ENCODE data around the gene CFAP54. TPM values are rescaled to one million over a fixed set of nuclear protein-coding genes. Genes with fewer than 3 reads are reported as not detected.

CFAP54 gene
- total RNA-seq, 2 donors from 2014 or later: 0.28 TPM; not detected in 1

DNA sequence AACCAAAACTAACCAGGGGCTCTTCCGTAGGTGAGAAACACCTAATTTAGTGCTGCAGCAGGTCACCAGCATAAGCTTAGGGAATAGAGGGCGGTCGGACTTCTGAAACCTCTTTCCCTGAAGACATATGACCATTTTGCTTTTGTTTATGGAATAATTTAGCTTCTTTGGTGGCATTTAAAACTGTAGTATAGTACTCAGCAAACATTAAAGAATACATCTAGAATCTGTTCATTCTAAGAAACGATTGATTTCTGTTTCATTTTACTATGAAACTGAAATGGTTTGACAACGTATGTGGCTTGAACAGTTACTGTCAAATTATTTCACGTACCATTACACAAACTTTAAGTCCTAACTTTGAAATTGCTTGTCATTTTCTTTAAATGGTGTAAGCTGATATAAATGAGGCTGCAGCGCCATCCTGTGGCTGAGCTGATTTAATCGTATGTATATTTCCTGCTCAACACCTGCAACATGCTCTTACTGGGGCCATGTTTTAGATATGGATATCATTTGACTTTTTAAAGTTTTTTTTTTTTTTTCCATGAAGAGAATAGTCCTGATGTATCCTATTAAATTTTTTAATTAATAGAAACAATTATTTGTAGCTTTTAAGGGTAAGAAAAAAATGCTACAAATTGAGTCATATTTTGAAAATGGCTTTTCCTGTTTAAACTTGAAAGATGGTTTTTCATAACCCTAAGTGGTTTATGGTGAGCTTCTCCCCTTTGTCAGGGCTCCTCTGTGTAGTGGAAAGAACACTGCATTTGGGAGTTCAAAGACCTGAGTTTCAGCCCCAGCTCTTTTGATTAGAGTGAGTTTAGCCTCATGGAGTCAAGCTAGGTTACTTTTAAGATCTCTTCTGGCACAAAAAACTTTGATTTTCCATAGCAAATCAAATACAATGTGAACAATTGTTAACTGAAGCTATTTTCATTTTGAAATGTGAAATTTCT, 27.4 kb downstream of the CFAP54 start:
- Histone ChIP-seq H3K4me3 (no peak overlapping the region), H3K9me3 (no peaks in the 10 kb centered on the region), H3K27ac (no peak overlapping the region), H3K27me3 (no peaks in the 10 kb centered on the region), H3K36me3 (no peaks in the 10 kb centered on the region), H3K4me1 (no peaks in the 10 kb centered on the region)
- TF ChIP-seq, protein P1, sequence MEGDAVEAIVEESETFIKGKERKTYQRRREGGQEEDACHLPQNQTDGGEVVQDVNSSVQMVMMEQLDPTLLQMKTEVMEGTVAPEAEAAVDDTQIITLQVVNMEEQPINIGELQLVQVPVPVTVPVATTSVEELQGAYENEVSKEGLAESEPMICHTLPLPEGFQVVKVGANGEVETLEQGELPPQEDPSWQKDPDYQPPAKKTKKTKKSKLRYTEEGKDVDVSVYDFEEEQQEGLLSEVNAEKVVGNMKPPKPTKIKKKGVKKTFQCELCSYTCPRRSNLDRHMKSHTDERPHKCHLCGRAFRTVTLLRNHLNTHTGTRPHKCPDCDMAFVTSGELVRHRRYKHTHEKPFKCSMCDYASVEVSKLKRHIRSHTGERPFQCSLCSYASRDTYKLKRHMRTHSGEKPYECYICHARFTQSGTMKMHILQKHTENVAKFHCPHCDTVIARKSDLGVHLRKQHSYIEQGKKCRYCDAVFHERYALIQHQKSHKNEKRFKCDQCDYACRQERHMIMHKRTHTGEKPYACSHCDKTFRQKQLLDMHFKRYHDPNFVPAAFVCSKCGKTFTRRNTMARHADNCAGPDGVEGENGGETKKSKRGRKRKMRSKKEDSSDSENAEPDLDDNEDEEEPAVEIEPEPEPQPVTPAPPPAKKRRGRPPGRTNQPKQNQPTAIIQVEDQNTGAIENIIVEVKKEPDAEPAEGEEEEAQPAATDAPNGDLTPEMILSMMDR (IDR thresholded peaks at IDR 0.05): peak; percentile 47 to 75
- peak; percentile 85 for DNase-seq (ENCODE audit: low spot score)

DNA sequence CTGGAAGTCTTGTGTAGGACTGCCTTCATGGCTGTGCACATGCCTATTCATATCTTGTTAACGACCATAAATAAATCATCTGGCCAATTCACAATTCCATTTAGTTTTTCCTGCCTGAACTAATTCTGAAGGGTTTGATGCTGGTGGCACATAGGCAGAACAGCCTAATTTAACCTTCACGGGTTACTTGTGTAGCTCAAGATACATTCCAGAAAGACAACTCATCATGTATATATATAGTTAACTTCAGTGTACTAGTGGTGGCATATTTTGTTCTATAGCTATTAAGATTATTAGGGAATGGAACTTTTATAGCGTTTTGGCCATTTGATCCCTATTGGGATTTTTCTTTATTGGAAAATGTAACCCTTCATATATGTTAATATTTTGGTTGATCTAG, 31.4 kb downstream of the CFAP54 start:
- no peak for DNase-seq (ENCODE audit: low spot score)
- Histone ChIP-seq H3K9me3 (no peaks in the 10 kb centered on the region), H3K27me3 (no peaks in the 10 kb centered on the region), H3K4me3 (no peak overlapping the region), H3K4me1 (no peaks in the 10 kb centered on the region), H3K36me3 (no peaks in the 10 kb centered on the region), H3K27ac (no peak overlapping the region)
- TF ChIP-seq, protein P1 (IDR thresholded peaks at IDR 0.05): no peak

DNA sequence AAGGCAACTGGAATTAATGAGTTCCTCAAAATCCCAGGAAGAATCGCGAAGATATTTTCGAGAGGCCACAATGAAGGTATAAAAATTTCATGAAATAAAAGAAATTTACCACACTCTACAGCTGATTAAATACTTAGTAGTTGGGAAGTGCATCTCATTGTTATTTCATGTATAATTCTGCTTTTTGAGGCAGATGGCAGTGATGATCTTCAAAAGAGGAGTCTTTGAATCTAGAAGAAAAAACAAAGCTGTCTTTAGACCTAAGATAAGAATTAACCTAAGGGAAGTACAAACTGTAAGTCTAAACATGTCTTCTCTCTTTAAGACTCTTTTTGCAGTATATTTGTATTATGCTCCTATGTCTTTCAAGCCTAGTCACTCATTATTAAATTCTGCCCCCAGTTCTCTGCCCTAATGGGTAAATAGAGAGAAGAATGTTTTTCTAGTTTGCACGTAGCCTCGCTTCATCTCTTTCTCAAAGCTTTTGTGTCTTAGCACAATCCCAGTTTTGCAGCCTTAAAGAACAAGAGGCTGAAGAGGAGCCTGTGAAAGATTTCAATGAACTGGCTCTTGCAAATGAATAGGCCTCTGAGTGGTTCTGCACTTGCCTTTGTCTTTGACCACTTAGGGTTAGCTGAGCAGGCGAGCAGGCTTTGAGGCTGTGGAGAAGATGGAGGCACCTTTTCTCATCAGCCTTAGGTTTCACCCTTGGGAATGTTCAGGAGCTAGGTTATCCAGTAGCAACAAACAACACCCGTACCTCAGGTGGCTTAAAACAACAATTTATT, 32.7 kb downstream of the CFAP54 start:
- Histone ChIP-seq H3K4me1 (no peaks in the 10 kb centered on the region), H3K27ac (no peak overlapping the region), H3K36me3 (no peaks in the 10 kb centered on the region), H3K9me3 (no peaks in the 10 kb centered on the region), H3K27me3 (no peaks in the 10 kb centered on the region), H3K4me3 (no peak overlapping the region)
- no peak for DNase-seq (ENCODE audit: low spot score)
- TF ChIP-seq, protein P1 (IDR thresholded peaks at IDR 0.05): no peak

DNA sequence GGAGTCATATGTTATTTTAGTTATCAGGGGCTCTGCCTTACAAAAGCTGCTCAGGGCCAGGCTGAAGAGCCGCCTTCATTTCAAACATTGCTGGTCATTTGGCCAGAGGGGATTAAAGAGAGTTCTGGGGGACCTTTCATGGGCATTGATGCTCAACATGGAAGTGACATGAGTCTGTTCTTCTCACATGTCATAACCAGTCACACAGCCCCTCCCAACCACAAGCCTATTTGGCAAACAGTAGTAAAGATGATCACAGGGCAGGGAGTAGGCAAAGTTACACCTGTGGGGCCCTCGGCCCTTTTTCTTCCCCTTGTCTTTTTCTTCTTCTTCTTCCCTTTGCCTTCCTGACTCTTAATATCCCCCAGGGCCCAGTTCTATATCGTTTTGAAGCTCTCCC, 33.3 kb downstream of the CFAP54 start:
- Histone ChIP-seq H3K27me3 (no peaks in the 10 kb centered on the region), H3K9me3 (no peaks in the 10 kb centered on the region), H3K27ac (no peak overlapping the region), H3K4me1 (no peaks in the 10 kb centered on the region), H3K4me3 (no peak overlapping the region), H3K36me3 (no peaks in the 10 kb centered on the region)
- no peak for DNase-seq (ENCODE audit: low spot score)
- TF ChIP-seq, protein P1 (IDR thresholded peaks at IDR 0.05): no peak

DNA sequence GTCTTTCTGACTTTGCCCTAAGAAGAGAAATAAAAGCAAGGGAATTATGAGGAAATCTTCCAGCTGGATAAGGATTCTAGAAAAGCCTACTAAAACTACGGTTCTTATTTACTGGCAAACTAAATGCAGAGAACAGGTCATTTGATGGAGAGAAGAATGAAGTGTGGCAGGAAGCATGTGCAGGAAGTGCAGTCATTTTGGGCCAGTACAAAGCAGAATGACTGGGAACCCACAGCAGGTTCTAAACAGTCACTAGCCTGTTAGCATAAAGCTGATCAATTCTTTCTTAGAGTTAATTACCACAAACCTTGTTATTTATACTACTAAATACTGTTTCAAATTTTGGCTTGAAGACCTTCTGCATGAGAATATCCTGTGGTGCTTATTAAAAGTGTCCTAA, 36.7 kb downstream of the CFAP54 start:
- H3K36me3 ChIP-seq: no peaks in the 10 kb centered on the region
- no peaks in the 10 kb centered on the region for H3K4me1 ChIP-seq
- H3K4me3 ChIP-seq: no peak overlapping the region
- H3K27ac ChIP-seq: no peak overlapping the region
- no peaks in the 10 kb centered on the region for H3K9me3 ChIP-seq
- TF ChIP-seq, protein P1 (IDR thresholded peaks at IDR 0.05): no peak
- H3K27me3 ChIP-seq: no peaks in the 10 kb centered on the region
- no peak for DNase-seq (ENCODE audit: low spot score)

Data from right atrium auricular region (tissue), 2 donors.